HG03139 (cell line): ENCODE measurements around the gene CCDC80.

Experiments used
- ATAC-seq: cut with Tn5 transposase; IDR thresholded peaks from one replicate; pipeline ENCODE4 v1.9.1; 2021; ENCODE audit not compliant: unreplicated experiment

CCDC80 gene, protein sequence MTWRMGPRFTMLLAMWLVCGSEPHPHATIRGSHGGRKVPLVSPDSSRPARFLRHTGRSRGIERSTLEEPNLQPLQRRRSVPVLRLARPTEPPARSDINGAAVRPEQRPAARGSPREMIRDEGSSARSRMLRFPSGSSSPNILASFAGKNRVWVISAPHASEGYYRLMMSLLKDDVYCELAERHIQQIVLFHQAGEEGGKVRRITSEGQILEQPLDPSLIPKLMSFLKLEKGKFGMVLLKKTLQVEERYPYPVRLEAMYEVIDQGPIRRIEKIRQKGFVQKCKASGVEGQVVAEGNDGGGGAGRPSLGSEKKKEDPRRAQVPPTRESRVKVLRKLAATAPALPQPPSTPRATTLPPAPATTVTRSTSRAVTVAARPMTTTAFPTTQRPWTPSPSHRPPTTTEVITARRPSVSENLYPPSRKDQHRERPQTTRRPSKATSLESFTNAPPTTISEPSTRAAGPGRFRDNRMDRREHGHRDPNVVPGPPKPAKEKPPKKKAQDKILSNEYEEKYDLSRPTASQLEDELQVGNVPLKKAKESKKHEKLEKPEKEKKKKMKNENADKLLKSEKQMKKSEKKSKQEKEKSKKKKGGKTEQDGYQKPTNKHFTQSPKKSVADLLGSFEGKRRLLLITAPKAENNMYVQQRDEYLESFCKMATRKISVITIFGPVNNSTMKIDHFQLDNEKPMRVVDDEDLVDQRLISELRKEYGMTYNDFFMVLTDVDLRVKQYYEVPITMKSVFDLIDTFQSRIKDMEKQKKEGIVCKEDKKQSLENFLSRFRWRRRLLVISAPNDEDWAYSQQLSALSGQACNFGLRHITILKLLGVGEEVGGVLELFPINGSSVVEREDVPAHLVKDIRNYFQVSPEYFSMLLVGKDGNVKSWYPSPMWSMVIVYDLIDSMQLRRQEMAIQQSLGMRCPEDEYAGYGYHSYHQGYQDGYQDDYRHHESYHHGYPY

DNA sequence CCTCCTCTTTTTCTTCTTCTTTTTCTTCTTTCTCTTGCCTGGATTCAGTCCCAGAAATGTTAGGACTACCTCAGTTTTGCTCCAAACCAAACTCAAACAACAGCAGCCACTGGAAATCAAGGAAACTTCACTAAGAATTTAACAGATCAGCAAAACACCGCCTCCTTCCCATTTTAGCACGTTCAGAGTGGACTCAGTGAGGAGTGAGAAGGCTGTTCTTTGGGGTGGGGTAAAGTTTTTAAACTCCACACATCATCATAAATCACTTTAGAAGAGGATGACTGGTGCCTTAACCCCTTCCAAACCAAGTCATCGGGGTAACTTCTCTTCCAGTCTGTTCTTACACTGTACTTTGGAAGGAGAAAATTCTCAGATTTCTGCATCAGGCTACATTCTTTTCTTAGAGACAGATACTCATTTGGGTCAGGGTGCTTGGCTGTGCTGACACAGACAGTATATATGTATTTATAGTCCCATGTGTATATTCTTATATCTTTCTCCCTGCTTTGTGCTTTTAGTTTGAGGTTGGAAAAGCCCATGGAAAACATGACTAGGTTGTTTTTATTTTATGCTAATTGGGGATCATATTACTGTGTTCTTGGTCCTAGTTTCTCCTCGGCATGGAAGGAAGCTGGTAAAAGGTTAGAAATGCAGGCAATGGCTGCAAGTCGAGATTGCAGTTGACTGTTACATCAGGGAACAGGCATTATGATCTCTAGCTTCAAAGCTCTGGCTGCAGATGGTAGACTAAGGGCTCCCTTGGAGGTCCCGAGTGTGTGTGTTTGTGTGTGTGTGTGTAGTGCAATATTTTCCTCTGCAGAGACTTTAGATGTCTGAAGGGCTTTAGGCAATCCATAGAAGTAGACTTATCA, at the start of gene CCDC80:
Gene CCDC80 (minus strand): TSS at position 214 of the 872 bp plus-strand sequence. CDS start 1,238 bp downstream, outside the sequence.
- no peak for ATAC-seq

DNA sequence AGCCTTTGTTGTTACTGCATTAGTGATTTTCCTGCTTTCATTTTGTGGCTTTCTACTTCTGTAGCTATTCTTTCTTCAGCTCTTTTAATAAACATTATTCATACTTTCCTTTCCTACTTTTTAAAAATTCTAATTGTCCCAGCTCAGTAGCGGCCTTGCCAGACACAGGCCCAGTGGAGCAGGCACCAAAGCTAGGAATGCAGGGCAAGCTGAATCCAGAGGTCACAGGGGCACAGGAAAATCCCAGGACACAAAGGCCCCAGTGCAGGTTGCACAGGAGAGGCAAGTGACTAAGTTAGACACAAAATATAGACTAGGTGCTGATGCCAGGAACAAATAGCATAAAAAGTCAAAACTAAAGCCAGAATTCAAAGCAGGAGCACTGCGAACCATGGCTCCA, 49.0 kb upstream of the CCDC80 start:
- ATAC-seq: no peak

DNA sequence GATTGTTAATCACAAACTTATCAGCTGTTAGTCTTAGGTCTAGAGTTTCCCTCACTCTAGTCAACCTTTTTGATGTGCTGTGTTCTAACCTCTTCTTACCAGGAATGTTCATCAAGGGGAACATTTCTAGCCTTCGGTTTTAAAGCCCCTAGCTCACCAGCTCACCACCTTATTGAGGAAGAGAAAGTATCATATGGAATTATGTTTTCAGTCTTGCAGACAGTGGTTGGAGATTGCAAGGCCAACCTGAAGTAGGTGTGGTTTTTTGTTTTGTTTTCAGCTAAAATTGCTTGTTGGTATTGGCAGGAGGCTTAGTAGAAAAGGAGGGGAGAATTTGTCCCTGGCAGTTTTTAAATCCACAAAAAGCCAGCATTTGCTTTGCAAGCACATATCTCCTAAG, 48.4 kb upstream of the CCDC80 start:
- no peak for ATAC-seq

DNA sequence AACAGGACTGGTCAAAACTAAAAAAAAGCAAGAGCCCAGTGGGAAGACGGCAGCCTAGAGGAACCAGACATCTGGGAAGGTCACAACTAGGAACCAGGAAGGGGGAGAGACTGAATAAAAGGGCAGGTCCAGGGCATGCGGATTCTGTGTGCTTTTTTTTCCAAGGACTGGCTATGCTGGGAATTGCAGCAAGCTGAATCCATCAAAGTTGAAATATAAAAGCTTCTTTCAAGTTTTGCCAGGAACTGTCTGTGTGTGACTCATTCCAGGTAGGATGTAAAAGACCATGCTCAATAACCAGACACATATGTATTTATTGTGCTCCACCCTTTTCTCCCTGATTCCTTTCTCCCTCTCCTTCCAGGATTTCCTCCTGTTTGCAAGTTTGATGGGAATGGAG, 47.9 kb upstream of the CCDC80 start:
- no peak for ATAC-seq

DNA sequence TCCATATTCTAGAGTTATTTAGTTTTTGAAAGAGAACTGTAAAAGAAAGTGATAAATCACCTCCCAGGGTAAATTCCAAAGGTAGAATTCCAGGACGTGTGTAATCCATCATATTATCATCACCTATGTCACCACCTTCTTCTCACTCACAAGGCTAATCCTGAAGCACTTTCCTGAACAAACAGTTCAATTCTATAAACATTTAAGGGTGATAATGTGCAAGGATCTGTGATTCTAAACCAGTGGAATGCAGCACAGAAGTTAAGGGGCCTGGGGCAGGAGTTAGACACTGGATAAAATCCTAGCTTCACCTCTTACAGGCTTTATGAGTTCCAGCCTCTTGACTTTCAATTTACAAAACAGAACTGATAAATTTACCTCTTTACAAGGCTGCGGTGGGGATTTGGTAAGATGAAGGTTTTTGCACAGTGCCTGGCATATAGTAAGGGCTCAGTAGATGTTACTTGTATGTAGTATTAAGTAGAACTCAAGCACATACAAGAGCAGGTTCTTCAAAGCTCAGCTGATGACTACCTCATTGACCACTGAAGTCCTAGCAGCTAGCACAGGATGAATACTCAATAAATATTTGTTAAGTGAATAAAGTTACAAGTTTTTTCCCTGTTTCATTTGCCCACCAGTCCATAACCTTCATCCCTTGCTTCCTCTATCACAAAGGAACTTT, 47.3 kb upstream of the CCDC80 start:
- no peak for ATAC-seq

DNA sequence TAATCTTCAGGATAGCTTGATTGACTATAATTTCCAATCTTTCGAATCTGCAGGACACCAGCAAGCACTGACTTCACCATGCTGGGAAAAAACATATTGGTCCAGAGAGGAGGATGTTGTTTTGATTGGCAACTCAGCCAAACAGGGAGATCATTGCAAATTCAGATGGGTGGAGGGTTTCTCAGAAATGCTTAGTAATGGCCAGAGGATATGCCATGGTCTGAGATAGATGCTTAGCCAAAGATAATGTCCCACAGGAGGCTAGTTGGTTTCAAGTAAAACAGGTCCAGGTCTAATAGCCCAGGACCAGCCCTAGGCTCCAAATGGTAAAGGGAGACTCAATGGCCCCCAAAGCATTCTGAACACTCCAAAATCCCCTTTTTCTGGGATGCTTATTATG, 46.7 kb upstream of the CCDC80 start:
- no peak for ATAC-seq

DNA sequence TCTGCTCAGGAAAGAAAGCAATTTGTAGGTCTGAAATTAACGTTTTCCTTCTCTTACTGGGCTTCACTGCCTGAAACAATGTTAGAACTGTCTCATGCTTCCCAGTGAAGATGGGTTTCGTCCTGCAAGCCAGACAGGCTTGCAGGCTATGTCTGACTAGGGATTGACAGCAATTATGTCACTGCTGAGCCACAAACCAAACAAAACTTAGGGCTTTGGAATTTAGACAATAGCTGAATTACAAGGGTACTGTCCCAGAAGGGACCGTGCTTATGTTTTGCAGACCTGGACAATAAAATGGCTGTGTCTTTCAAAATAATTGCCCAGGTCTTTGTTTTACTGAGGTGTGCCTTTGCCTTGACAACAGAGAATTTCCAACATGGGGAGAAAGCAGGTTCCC, 46.3 kb upstream of the CCDC80 start:
- no peak for ATAC-seq

DNA sequence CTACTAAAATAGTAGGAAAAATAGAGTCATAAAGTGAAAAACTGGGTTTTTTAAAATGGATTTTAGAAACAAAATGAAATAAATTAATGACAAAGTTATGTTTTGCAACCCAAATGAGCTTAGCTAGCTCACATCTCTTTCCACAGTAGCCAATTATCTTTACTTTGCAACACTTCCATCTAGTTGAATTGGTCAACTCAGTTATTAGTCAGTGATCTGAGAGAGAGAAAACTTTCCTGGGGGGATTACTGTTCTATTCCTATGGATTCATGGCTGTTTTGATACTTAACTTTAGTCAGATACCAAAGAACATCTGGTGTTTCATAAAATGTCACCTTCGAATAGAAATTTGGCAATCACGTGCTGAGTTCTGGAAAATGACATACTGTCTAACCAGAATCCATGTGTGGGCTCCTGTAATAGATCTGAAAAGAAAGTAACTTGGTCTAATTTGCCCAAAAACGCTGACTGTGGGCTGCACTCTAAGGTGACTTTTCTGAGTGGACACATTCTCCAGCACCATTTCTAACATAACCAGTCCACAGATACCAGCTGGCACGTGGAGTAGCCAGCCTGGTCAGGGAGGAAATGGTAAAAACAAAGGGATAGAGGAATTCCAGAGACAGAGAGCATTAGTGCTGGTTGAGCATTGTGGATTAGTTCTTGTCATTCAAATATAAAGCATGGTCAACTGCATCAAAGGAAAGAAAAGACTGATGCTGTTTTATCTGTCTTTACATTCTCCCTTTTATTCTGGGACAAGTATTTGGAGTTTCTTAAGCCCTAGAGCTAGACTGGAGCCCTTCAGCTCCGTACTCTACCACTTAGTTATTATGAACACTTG, 45.2 kb upstream of the CCDC80 start:
- ATAC-seq: no peak

DNA sequence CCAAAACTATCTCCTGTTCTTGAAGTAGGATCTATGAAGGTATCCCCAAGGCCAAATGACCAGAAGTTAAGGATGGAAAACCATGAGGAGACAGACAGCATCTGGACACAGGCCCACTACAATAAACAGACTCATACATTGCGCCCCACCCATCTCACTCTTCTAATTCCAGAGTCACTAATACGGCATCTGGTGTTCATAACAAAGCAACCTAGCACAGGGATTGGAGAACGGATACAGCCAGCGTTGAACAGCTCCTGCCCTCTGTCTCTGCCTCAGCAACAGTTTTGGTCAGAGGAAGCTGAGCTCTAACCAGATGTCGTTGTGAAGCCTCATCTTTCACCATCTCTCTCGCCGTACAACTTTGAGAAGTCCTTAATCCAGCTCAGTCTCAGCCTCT, 44.5 kb upstream of the CCDC80 start:
- no peak for ATAC-seq

DNA sequence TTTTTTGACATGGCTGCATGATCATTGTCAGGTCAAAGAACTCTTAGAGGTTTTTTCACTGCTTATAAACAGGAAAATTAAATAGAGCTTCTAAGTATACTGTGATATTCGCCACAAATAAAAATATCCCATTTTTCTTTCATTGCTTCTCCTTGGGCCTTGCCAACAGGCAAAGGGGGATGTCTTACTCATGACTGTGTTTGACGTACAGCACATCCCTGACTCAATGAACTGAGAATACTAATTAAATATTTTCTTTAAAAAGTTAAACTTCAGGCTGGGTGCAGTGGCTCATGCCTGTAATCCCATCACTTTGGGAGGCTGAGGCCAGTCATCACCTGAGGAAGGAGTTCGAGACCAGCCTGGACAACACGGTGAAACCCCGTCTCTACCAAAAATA, 41.4 kb upstream of the CCDC80 start:
- ATAC-seq: no peak

DNA sequence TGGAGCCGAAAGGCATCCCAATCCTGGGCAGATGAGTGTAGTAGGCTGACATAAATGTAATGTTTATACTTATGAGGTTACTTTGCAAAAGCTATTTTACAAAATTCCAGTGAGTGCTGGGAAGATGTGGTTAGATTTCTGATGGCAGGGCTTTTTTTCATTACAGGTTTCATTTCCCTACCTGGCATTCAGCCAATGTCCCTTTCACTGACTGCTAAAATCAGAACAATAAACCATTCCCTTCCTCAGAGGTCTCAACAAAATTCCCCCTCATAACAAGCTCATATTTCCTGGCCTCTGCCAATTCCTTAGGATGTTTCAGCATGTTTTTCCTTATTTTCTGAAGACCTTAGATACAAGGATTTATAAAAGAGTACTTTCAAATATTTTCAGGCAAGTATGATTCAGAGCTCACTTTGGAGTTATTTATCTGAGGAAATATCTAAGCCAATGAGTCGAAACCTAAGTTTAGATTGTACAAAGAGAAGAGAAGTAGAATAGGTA, 40.9 kb upstream of the CCDC80 start:
- ATAC-seq: no peak

DNA sequence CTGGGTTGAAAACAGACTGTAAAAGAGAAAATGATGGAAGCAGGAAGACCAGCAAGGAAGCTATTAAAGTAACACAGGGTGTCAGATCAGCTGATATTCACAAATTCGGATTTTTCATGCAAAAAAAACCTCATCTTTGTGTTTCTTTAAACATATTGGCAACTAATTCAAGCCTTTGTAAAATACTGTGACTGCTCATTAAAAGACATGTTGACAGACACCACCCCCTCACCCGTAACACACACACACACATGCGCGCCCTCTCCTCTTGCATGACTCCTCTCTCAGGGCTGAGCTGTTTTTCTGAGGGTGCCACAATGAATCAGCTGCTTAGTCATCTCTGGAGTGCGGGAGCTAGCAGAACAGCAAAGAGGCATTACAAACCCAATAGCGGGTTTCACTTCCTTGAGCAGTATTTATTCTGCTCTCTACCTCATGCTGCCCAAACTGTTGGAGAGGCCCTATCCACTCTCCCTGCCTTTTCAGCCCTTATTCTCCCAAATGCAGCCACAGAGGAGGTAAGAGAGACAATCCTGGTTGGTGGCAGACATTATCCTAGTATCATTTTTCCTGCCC, 35.8 kb upstream of the CCDC80 start:
- peak; percentile 98 for ATAC-seq

DNA sequence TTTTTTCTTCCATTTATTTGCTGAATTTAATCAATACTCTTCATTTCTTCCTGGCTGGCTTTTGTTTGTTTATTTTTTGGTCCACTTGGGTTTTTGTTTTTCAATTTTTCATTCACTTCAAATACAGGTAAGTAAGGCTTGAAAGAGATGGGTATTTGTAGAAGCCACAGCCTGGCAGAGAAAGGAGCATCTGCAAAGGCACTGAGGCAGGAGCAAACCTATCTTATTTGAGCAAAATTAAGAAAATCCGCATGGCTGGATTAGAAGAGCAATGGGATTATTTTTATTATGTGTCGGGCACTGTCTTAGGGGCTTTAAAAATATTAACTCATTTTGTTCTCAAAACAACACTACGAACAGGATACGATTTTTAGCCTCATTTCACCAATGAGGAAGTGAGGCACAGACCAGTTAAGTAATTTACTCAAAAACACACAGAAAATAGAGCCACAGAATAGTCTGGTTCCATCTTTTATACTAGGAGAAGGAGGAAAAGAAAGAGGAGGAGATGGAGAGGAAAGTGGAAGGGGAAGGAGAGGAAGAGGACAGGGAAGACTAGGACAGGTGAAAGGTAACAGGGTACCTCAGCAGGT, 35.1 kb upstream of the CCDC80 start:
- ATAC-seq: no peak

DNA sequence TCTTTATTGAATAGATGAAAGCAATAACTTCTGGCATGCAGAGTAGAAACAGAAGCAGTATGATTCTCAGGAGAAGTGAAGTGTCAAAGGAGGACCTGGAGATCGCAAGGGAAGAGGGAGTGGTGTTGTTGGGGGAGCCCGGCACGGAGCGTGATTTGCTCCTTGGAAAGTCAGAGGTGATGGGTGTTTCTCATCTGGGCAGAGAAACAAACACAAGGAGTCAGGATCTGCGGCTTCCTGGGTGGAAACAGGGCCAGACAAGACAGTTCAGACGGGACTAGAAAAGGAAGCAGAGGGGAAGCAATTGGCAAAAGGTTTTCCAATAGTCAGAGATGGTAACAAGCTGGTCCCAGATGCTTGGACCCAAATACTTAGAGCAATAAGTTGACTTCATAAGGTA, 34.4 kb upstream of the CCDC80 start:
- ATAC-seq: no peak

DNA sequence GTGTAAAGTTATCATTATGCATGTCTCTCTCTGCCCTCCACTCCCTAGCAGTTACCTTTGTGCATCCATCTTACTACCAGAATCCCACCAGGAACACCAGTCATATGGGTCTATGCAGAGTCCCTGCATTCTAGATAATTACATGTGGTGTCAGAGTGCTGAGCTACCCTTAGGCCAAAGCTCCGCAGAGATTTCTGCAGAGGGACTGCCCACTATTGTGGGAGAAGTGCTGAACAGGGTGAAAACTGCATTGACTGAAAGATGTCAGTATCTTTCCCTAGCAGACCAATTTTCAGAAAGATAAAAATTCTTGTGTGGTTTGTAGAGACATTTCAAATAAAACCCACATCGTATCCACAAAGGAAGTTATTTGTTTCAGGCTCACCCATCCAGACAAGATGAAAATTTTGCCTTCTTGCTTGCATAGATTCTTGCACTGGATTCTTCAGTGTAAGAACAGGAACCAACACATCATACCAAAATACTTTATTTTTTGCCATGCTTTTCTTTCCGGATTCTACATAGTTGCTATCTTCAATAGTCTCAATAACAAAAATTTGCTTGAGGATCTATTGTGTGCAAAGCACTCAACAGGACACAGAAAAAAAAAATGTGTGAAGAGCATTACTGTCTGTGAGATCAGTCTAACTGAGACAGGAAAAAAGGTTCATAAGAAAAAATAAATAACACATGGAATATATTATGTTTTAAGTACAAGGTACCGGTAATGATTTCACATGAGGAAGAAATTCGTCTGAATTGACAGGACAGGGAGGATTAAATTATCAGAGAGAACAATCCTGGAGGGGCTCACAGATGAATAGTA, 32.0 kb upstream of the CCDC80 start:
- no peak for ATAC-seq

DNA sequence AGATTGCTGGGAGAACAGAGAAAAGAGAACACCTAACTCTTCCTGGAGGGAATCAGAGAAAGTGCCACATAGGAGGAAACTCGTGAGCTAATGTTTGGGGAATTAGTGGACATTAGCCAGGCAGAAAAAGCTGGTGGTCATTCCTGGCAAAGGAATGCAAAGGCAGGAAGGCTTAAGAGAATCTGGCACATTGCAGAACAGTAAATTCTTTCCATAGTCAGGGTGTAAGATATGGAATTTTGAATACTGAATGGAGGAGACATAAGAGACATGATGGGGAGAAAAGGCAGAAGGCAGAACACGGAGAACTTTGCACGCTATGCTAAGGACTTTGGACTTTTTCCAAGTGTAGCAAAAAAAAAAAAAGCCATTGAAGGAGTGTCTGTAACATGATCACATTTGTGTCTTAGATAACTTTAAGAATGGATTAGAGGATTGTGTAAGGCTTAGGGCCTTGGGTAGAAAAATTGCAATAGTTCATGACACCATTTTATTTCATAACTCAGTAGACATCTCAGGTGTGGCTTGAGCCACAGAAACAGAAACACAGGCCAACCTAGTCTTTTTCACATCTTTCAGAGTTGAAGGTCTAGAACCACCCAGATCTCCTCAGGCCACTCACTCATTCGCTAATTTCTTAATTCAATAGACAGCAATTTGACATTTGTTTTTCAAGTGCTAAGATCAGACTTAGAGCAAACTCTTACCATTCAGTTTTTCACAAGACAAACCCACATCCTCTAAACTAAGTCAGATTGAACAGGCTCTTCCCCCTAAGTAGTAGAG, 31.2 kb upstream of the CCDC80 start:
- ATAC-seq: no peak

DNA sequence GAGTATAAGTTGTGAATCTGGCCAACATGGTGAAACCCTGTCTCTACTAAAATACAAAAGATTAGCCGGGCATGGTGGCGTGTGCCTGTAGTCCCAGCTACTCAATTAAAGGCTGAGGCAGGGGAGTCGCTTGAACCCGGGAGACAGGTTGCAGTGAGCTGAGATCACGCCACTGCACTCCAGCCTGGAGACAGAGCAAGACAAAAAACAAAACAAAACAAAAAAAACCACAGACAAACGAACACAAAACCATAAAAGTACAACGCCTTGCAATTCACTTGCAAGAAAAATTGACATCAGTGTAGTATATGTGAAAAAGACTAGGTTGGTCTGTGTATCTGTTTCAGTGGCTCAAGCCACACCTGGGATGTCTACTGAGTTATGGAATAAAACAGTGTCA, 29.9 kb upstream of the CCDC80 start:
- ATAC-seq: no peak
